H9 (cell line): ENCODE results near the gene TTC1. TPM values are rescaled to one million over a fixed set of nuclear protein-coding genes. Genes with fewer than 3 reads are reported as not detected.

Experiments used
- DNase-seq: peaks from one replicate; pipeline ENCODE4 v3.0.0-alpha.2; 2017
- H2AFZ ChIP-seq: one replicate; pipeline ENCODE4 v1.6.1; 2013; ENCODE audit warnings: mild to moderate bottlenecking, low read length, control low read depth, moderate library complexity
- H2AK5ac ChIP-seq: 2 replicates; pipeline ENCODE4 v1.6.1; 2013; ENCODE audit warnings: low read length, control low read depth, mixed read lengths; ENCODE audit not compliant: insufficient read length
- H2BK120ac ChIP-seq: one replicate; pipeline ENCODE4 v1.6.1; 2013; ENCODE audit warnings: low read depth, mild to moderate bottlenecking, low read length, control low read depth, inconsistent platforms; ENCODE audit not compliant: poor library complexity, severe bottlenecking
- H2BK12ac ChIP-seq: 2 replicates; pipeline ENCODE4 v1.6.1; 2013; ENCODE audit warnings: low read length, control low read depth, mixed read lengths, low read depth; ENCODE audit not compliant: insufficient read length
- H2BK15ac ChIP-seq: 2 replicates; pipeline ENCODE4 v1.6.1; 2013; ENCODE audit warnings: low read depth, low read length, control low read depth
- H2BK20ac ChIP-seq: one replicate; pipeline ENCODE4 v1.6.1; 2013; ENCODE audit warnings: low read depth, mild to moderate bottlenecking, low read length, control low read depth, inconsistent platforms; ENCODE audit not compliant: poor library complexity, severe bottlenecking
- H2BK5ac ChIP-seq: 2 replicates; pipeline ENCODE4 v1.6.1; 2013; ENCODE audit warnings: low read length, control low read depth, mixed read lengths; ENCODE audit not compliant: insufficient read length
- H3K14ac ChIP-seq: 2 replicates; pipeline ENCODE4 v1.6.1; 2013; ENCODE audit warnings: low read length, control low read depth; ENCODE audit not compliant: insufficient read depth
- H3K18ac ChIP-seq: 2 replicates; pipeline ENCODE4 v1.6.1; 2013; ENCODE audit warnings: low read depth, mild to moderate bottlenecking, mixed read lengths, low read length, control low read depth; ENCODE audit not compliant: insufficient read length
- H3K23ac ChIP-seq: 2 replicates; pipeline ENCODE4 v1.6.1; 2013; ENCODE audit warnings: low read length, control low read depth, mixed read lengths, low read depth; ENCODE audit not compliant: insufficient read length
- H3K23me2 ChIP-seq: 2 replicates; pipeline ENCODE4 v1.6.1; 2013; ENCODE audit warnings: low read depth, mild to moderate bottlenecking, mixed read lengths, low read length, control low read depth; ENCODE audit not compliant: insufficient read length, poor library complexity, severe bottlenecking
- H3K27ac ChIP-seq: 2 replicates; pipeline ENCODE4 v1.5.1; 2013; ENCODE audit warnings: low read length, control low read depth, mixed read lengths, low read depth; ENCODE audit not compliant: insufficient read length
- H3K27me3 ChIP-seq: 2 replicates; pipeline ENCODE4 v1.6.1; 2013; ENCODE audit warnings: low read length, control low read depth, inconsistent platforms; ENCODE audit not compliant: insufficient read depth
- H3K4ac ChIP-seq: 2 replicates; pipeline ENCODE4 v1.6.1; 2013; ENCODE audit warnings: low read depth, mild to moderate bottlenecking, control low read depth, inconsistent platforms, low read length, moderate library complexity
- H3K4me1 ChIP-seq: 2 replicates; pipeline ENCODE4 v1.6.1; 2013; ENCODE audit warnings: low read length, control low read depth, inconsistent platforms; ENCODE audit not compliant: insufficient read depth
- H3K4me2 ChIP-seq: 2 replicates; pipeline ENCODE4 v1.6.1; 2013; ENCODE audit warnings: low read length, control low read depth, mixed read lengths; ENCODE audit not compliant: insufficient read length, insufficient read depth
- H3K56ac ChIP-seq: 2 replicates; pipeline ENCODE4 v1.6.1; 2013; ENCODE audit warnings: low read depth, mild to moderate bottlenecking, mixed read lengths, low read length, control low read depth; ENCODE audit not compliant: insufficient read length
- H3K79me1 ChIP-seq: 2 replicates; pipeline ENCODE4 v1.6.1; 2013; ENCODE audit warnings: low read depth, mild to moderate bottlenecking, moderate library complexity, low read length, control low read depth, inconsistent platforms; ENCODE audit not compliant: insufficient read depth, poor library complexity, severe bottlenecking
- H3K79me2 ChIP-seq: 2 replicates; pipeline ENCODE4 v1.6.1; 2013; ENCODE audit warnings: low read length, control low read depth, inconsistent platforms; ENCODE audit not compliant: insufficient read depth
- H3K9ac ChIP-seq: 2 replicates; pipeline ENCODE4 v1.6.1; 2013; ENCODE audit warnings: low read length, control low read depth, mixed read lengths; ENCODE audit not compliant: insufficient read length; ENCODE audit errors: extremely low read depth
- H3K9me3 ChIP-seq: one replicate; pipeline ENCODE4 v1.6.1; 2013; ENCODE audit warnings: low read depth, low read length, inconsistent platforms; ENCODE audit not compliant: control insufficient read depth
- H3T11ph ChIP-seq: one replicate; pipeline ENCODE4 v1.6.1; 2013; ENCODE audit warnings: mild to moderate bottlenecking, low read length, control low read depth, inconsistent platforms
- H4K20me1 ChIP-seq: one replicate; pipeline ENCODE4 v1.6.1; 2013; ENCODE audit not compliant: control insufficient read depth, insufficient read length, insufficient read depth
- H4K5ac ChIP-seq: 2 replicates; pipeline ENCODE4 v1.6.1; 2013; ENCODE audit warnings: low read depth, mild to moderate bottlenecking, mixed read lengths, low read length, control low read depth; ENCODE audit not compliant: insufficient read length
- H4K8ac ChIP-seq: replicated peaks from 2 replicates; pipeline ENCODE4 v1.6.1; 2013; ENCODE audit warnings: low read length, control low read depth, mixed read lengths, low read depth; ENCODE audit not compliant: insufficient read length
- H4K91ac ChIP-seq: 2 replicates; pipeline ENCODE4 v1.6.1; 2013; ENCODE audit warnings: low read depth, mild to moderate bottlenecking, moderate library complexity, mixed read lengths, low read length, control low read depth; ENCODE audit not compliant: insufficient read length
- H3K27ac Mint-ChIP-seq, 3 experiments: 2 replicates in 2 of 3; 3 replicates in 1 of 3; pipeline ENCODE4 v1.8.0; 2020 to 2021; ENCODE audit warnings: mixed read lengths in 3 of 3, mild to moderate bottlenecking in 1 of 3, moderate library complexity in 1 of 3
- H3K27me3 Mint-ChIP-seq: 2 replicates; pipeline ENCODE4 v1.8.0; 2021; ENCODE audit warnings: low read depth, mild to moderate bottlenecking, moderate library complexity, mixed read lengths
- H3K36me3 Mint-ChIP-seq, 3 experiments: 2 replicates in 2 of 3; 3 replicates in 1 of 3; pipeline ENCODE4 v1.8.0; 2020 to 2021; ENCODE audit warnings: low read depth in 3 of 3, mixed read lengths in 3 of 3; ENCODE audit not compliant: insufficient read depth in 1 of 3
- H3K4me1 Mint-ChIP-seq, 2 experiments: 2 replicates each; pipeline ENCODE4 v1.8.0; 2020; ENCODE audit warnings: mixed read lengths in 2 of 2
- H3K4me3 Mint-ChIP-seq, 2 experiments: 2 replicates in 1 of 2; 3 replicates in 1 of 2; pipeline ENCODE4 v1.8.0; 2020 to 2021; ENCODE audit warnings: mild to moderate bottlenecking in 2 of 2, mixed read lengths in 2 of 2, moderate library complexity in 1 of 2
- H3K9me3 Mint-ChIP-seq, 2 experiments: 2 replicates in 1 of 2; 3 replicates in 1 of 2; pipeline ENCODE4 v1.8.0; 2020; ENCODE audit warnings: mild to moderate bottlenecking in 2 of 2, mixed read lengths in 2 of 2, moderate library complexity in 1 of 2
- WGBS: extraction: QIAGEN DNeasy Blood & Tissue Kit; methylation state at CpG from one replicate; pipeline ENCODE4 v1.1.7; 2013; ENCODE audit warnings: missing lambda C conversion rate, low lambda C conversion rate, mixed read lengths; ENCODE audit not compliant: insufficient read length; ENCODE audit errors: extremely low coverage; 5-methylcytosine and 5-hydroxymethylcytosine counted together
- total RNA-seq: library from RNA; stranded (reverse); gene quantifications from 2 replicates; pipeline ENCODE4 v1.2.1, GENCODE V29; 2021
- TF ChIP-seq, protein P1 (sequence below): fragments of 200-600 bp; sonication (generic); conservative IDR thresholded peaks from 3 replicates; pipeline ENCODE4 v1.8.0; 2021; ENCODE audit warnings: antibody characterized with exemption, mild to moderate bottlenecking

The TTC1 gene
- total RNA-seq, 1 experiment from 2014 or later = 62.6 TPM

DNA sequence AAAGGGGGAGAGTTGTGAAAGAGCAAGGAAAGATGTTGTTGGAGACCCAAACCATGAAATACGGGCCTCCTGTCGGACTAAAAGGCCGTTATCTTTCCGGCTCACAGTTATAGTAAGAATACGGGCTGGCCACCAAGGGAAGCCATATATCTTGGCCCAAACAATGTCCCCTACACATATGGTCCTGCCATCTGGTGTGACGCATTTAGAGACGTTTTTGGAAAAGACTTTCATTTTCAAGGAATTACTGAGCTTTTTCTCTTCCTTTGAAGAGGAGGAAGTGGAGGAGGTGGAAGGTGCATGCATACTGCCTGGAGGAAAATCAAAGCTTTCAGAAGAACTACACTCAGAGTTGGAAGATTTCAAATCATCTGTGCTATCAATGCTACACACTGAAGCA, 83.6 kb downstream of the TTC1 start:
- Histone ChIP-seq H3K4me1 (no peaks in the 10 kb centered on the region), H3K14ac (no peak overlapping the region), H3K27ac (no peak overlapping the region), H3K9ac (no peak overlapping the region), H2AK5ac (no peak overlapping the region), H2BK12ac (no peak overlapping the region), H3K79me2 (no peaks in the 10 kb centered on the region), H3K23me2 (no peaks in the 10 kb centered on the region), H4K8ac (no peak overlapping the region), H4K5ac (no peak overlapping the region), H3K23ac (no peak overlapping the region), H2BK120ac (no peak overlapping the region), H3K79me1 (no peaks in the 10 kb centered on the region), H3K4ac (no peak overlapping the region), H3K9me3 (no peaks in the 10 kb centered on the region), H4K20me1 (no peaks in the 10 kb centered on the region), H2BK5ac (no peak overlapping the region), H3T11ph (no peak overlapping the region), H3K4me2 (no peak overlapping the region), H3K18ac (no peak overlapping the region), H2BK15ac (no peak overlapping the region), H2AFZ (no peak overlapping the region), H3K27me3 (no peaks in the 10 kb centered on the region), H4K91ac (no peak overlapping the region), H3K56ac (no peak overlapping the region), H2BK20ac (no peak overlapping the region)
- WGBS = no CpG with 5 or more reads among the region's 7 CpGs
- DNase-seq = no peak
- Mint-ChIP-seq H3K36me3 (peaks cover 19 to 43% (median 34%) of the 10 kb centered on the region in 3 experiments; a peak in 6 of 7 replicates), H3K4me1 (peaks cover 3 to 4% of the 10 kb centered on the region in 2 experiments; a peak in 2 of 4 replicates), H3K27ac (peak overlapping the region; percentile 13 to 86 (median 74); a peak in 5 of 7 replicates), H3K27me3 (no peaks in the 10 kb centered on the region), H3K4me3 (no peak overlapping the region), H3K9me3 (no peaks in the 10 kb centered on the region)
- TF ChIP-seq, protein P1, sequence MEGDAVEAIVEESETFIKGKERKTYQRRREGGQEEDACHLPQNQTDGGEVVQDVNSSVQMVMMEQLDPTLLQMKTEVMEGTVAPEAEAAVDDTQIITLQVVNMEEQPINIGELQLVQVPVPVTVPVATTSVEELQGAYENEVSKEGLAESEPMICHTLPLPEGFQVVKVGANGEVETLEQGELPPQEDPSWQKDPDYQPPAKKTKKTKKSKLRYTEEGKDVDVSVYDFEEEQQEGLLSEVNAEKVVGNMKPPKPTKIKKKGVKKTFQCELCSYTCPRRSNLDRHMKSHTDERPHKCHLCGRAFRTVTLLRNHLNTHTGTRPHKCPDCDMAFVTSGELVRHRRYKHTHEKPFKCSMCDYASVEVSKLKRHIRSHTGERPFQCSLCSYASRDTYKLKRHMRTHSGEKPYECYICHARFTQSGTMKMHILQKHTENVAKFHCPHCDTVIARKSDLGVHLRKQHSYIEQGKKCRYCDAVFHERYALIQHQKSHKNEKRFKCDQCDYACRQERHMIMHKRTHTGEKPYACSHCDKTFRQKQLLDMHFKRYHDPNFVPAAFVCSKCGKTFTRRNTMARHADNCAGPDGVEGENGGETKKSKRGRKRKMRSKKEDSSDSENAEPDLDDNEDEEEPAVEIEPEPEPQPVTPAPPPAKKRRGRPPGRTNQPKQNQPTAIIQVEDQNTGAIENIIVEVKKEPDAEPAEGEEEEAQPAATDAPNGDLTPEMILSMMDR = no peak
